DND-41 (cell line): ENCODE measurements around the gene SMARCB1.
A peak's percentile ranks its signal among the peaks of the same experiment; 100 is the strongest.

Experiments used
- ATAC-seq: fragments of 200-7000 bp; cut with Tn5 transposase; 3 replicates; pipeline ENCODE4 v1.9.1; 2021; ENCODE audit warnings: low read depth; ENCODE audit not compliant: insufficient read depth
- DNase-seq: peaks from one replicate; pipeline ENCODE4 v3.0.0-alpha.2; 2020
- H2AFZ ChIP-seq: 2 replicates; pipeline ENCODE4 v1.6.0; 2012; ENCODE audit warnings: low read depth, low read length
- H3K27ac ChIP-seq: 2 replicates; pipeline ENCODE4 v1.5.1; 2012; ENCODE audit warnings: low read length, inconsistent platforms
- H3K27me3 ChIP-seq: fragments of 200-600 bp; sonication (generic); 2 replicates; pipeline ENCODE4 v1.6.0; 2012; ENCODE audit warnings: low read length, mild to moderate bottlenecking, inconsistent platforms; ENCODE audit not compliant: insufficient read depth, poor library complexity
- H3K36me3 ChIP-seq: 2 replicates; pipeline ENCODE4 v1.5.1; 2012; ENCODE audit warnings: low read length, inconsistent platforms; ENCODE audit not compliant: insufficient read depth
- H3K4me1 ChIP-seq: 2 replicates; pipeline ENCODE4 v1.5.1; 2012; ENCODE audit warnings: mild to moderate bottlenecking, low read length; ENCODE audit not compliant: insufficient read depth
- H3K4me2 ChIP-seq: 2 replicates; pipeline ENCODE4 v1.6.0; 2012; ENCODE audit warnings: mild to moderate bottlenecking, moderate library complexity, low read length, inconsistent platforms; ENCODE audit not compliant: insufficient read depth
- H3K4me3 ChIP-seq, 2 experiments: fragments of 200-600 bp in 1 of 2; shearing (Covaris generic) in 1 of 2; 2 replicates each; pipeline ENCODE4 v1.5.1; 2012 to 2016; ENCODE audit warnings: inconsistent platforms in 2 of 2, low read length in 2 of 2, mild to moderate bottlenecking in 2 of 2, low read depth in 1 of 2, moderate library complexity in 1 of 2
- H3K79me2 ChIP-seq: 2 replicates; pipeline ENCODE4 v1.6.0; 2012; ENCODE audit warnings: low read length, inconsistent platforms; ENCODE audit not compliant: insufficient read depth
- H3K9ac ChIP-seq: 2 replicates; pipeline ENCODE4 v1.6.0; 2012; ENCODE audit warnings: low read depth, mild to moderate bottlenecking, inconsistent platforms, low read length, moderate library complexity
- H3K9me3 ChIP-seq: 2 replicates; pipeline ENCODE4 v1.5.1; 2012; ENCODE audit warnings: low read length, moderate library complexity, mild to moderate bottlenecking, inconsistent platforms; ENCODE audit not compliant: insufficient read depth, severe bottlenecking
- H4K20me1 ChIP-seq: 2 replicates; pipeline ENCODE4 v1.6.0; 2012; ENCODE audit warnings: low read length; ENCODE audit not compliant: insufficient read depth
- EZH2 ChIP-seq: IDR thresholded peaks from 3 replicates; pipeline ENCODE4 v1.6.1; 2012; ENCODE audit warnings: borderline replicate concordance, low read depth, mild to moderate bottlenecking, moderate library complexity, low read length, inconsistent platforms; ENCODE audit not compliant: severe bottlenecking
- TF ChIP-seq, protein P1 (sequence below): IDR thresholded peaks from 2 replicates; pipeline ENCODE4 v1.5.1; 2012; ENCODE audit warnings: borderline replicate concordance, low read length, moderate library complexity, mild to moderate bottlenecking; ENCODE audit not compliant: poor library complexity, severe bottlenecking; ENCODE audit errors: extremely low read depth

The SMARCB1 gene

GRCh38 chr22:23827351-23827995 is 40.7 kb downstream of the SMARCB1 start:
- Histone ChIP-seq H3K4me3 (no peak overlapping the region), H2AFZ (no peak overlapping the region), H3K36me3 (peaks cover 94% of the 10 kb centered on the region), H4K20me1 (peaks cover 30% of the 10 kb centered on the region), H3K79me2 (peaks cover 36% of the 10 kb centered on the region), H3K4me2 (no peak overlapping the region), H3K27ac (peak overlapping the region; percentile 69; the same call in 1 of the 2 replicates), H3K9ac (no peak overlapping the region), H3K9me3 (no peaks in the 10 kb centered on the region), H3K27me3 (no peaks in the 10 kb centered on the region), H3K4me1 (peaks cover 31% of the 10 kb centered on the region)
- no peak for ATAC-seq
- TF ChIP-seq EZH2 = no peak
- TF ChIP-seq, protein P1, sequence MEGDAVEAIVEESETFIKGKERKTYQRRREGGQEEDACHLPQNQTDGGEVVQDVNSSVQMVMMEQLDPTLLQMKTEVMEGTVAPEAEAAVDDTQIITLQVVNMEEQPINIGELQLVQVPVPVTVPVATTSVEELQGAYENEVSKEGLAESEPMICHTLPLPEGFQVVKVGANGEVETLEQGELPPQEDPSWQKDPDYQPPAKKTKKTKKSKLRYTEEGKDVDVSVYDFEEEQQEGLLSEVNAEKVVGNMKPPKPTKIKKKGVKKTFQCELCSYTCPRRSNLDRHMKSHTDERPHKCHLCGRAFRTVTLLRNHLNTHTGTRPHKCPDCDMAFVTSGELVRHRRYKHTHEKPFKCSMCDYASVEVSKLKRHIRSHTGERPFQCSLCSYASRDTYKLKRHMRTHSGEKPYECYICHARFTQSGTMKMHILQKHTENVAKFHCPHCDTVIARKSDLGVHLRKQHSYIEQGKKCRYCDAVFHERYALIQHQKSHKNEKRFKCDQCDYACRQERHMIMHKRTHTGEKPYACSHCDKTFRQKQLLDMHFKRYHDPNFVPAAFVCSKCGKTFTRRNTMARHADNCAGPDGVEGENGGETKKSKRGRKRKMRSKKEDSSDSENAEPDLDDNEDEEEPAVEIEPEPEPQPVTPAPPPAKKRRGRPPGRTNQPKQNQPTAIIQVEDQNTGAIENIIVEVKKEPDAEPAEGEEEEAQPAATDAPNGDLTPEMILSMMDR = no peak
- DNase-seq = no peak

GRCh38 chr22:23828800-23829680 is 42.3 kb downstream of the SMARCB1 start:
- DNase-seq = no peak
- H3K9ac ChIP-seq = no peak overlapping the region
- no peak for TF ChIP-seq EZH2
- TF ChIP-seq, protein P1 = no peak

GRCh38 chr22:23829845-23830372 is 43.1 kb downstream of the SMARCB1 start:
- H3K27ac ChIP-seq = no peak overlapping the region

More at GRCh38 chr22:23828800-23829680, 42.3 kb downstream of the SMARCB1 start:
- Histone ChIP-seq H3K4me3 (no peak overlapping the region), H3K27ac (no peak overlapping the region; the same call in 1 of the 2 replicates), H3K4me2 (no peak overlapping the region), H3K79me2 (peaks cover 38% of the 10 kb centered on the region), H2AFZ (no peak overlapping the region), H3K36me3 (peaks cover 94% of the 10 kb centered on the region), H4K20me1 (peaks cover 42% of the 10 kb centered on the region), H3K4me1 (peaks cover 31% of the 10 kb centered on the region), H3K27me3 (no peaks in the 10 kb centered on the region), H3K9me3 (no peaks in the 10 kb centered on the region)
- no peak for ATAC-seq

More at GRCh38 chr22:23829845-23830372, 43.1 kb downstream of the SMARCB1 start:
- TF ChIP-seq EZH2 = no peak
- TF ChIP-seq, protein P1 = no peak
- H4K20me1 ChIP-seq = peaks cover 47% of the 10 kb centered on the region
- no peak overlapping the region for H3K9ac ChIP-seq
- peaks cover 91% of the 10 kb centered on the region for H3K36me3 ChIP-seq
- H3K4me3 ChIP-seq = no peak overlapping the region
- H3K9me3 ChIP-seq = no peaks in the 10 kb centered on the region
- H3K27me3 ChIP-seq = no peaks in the 10 kb centered on the region
- H2AFZ ChIP-seq = no peak overlapping the region
- peaks cover 38% of the 10 kb centered on the region for H3K79me2 ChIP-seq
- ATAC-seq = no peak
- no peak for DNase-seq
- H3K4me2 ChIP-seq = no peak overlapping the region
- H3K4me1 ChIP-seq = peaks cover 27% of the 10 kb centered on the region
